ENCODE measurements around the gene KRTAP10-5.

- TF ChIP-seq, protein P1, sequence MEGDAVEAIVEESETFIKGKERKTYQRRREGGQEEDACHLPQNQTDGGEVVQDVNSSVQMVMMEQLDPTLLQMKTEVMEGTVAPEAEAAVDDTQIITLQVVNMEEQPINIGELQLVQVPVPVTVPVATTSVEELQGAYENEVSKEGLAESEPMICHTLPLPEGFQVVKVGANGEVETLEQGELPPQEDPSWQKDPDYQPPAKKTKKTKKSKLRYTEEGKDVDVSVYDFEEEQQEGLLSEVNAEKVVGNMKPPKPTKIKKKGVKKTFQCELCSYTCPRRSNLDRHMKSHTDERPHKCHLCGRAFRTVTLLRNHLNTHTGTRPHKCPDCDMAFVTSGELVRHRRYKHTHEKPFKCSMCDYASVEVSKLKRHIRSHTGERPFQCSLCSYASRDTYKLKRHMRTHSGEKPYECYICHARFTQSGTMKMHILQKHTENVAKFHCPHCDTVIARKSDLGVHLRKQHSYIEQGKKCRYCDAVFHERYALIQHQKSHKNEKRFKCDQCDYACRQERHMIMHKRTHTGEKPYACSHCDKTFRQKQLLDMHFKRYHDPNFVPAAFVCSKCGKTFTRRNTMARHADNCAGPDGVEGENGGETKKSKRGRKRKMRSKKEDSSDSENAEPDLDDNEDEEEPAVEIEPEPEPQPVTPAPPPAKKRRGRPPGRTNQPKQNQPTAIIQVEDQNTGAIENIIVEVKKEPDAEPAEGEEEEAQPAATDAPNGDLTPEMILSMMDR (IDR thresholded peaks at IDR 0.05) = no peak
- TF ChIP-seq POLR2A (IDR thresholded peaks at IDR 0.05) (no peak), EP300 (IDR thresholded peaks at IDR 0.05) (no peak)
These were observed 9.9 kb upstream of the KRTAP10-5 start for GRCh38 chr21:44590311-44590721.

Data from tibial nerve (tissue), 4 donors.